NCI-H2227 (cell line): ENCODE measurements around the gene BUB1B.
"Not testable (repeated sequence)": the region's sequence is repeated elsewhere in the genome, so short reads cannot be mapped to it uniquely, and the experiment has no call there.

Experiments used
- DNase-seq: peaks from one replicate; lab custom pipeline; 2025; ENCODE audit not compliant: unreplicated experiment; lab: John Stamatoyannopoulos, UW

BUB1B gene, protein sequence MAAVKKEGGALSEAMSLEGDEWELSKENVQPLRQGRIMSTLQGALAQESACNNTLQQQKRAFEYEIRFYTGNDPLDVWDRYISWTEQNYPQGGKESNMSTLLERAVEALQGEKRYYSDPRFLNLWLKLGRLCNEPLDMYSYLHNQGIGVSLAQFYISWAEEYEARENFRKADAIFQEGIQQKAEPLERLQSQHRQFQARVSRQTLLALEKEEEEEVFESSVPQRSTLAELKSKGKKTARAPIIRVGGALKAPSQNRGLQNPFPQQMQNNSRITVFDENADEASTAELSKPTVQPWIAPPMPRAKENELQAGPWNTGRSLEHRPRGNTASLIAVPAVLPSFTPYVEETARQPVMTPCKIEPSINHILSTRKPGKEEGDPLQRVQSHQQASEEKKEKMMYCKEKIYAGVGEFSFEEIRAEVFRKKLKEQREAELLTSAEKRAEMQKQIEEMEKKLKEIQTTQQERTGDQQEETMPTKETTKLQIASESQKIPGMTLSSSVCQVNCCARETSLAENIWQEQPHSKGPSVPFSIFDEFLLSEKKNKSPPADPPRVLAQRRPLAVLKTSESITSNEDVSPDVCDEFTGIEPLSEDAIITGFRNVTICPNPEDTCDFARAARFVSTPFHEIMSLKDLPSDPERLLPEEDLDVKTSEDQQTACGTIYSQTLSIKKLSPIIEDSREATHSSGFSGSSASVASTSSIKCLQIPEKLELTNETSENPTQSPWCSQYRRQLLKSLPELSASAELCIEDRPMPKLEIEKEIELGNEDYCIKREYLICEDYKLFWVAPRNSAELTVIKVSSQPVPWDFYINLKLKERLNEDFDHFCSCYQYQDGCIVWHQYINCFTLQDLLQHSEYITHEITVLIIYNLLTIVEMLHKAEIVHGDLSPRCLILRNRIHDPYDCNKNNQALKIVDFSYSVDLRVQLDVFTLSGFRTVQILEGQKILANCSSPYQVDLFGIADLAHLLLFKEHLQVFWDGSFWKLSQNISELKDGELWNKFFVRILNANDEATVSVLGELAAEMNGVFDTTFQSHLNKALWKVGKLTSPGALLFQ

DNA sequence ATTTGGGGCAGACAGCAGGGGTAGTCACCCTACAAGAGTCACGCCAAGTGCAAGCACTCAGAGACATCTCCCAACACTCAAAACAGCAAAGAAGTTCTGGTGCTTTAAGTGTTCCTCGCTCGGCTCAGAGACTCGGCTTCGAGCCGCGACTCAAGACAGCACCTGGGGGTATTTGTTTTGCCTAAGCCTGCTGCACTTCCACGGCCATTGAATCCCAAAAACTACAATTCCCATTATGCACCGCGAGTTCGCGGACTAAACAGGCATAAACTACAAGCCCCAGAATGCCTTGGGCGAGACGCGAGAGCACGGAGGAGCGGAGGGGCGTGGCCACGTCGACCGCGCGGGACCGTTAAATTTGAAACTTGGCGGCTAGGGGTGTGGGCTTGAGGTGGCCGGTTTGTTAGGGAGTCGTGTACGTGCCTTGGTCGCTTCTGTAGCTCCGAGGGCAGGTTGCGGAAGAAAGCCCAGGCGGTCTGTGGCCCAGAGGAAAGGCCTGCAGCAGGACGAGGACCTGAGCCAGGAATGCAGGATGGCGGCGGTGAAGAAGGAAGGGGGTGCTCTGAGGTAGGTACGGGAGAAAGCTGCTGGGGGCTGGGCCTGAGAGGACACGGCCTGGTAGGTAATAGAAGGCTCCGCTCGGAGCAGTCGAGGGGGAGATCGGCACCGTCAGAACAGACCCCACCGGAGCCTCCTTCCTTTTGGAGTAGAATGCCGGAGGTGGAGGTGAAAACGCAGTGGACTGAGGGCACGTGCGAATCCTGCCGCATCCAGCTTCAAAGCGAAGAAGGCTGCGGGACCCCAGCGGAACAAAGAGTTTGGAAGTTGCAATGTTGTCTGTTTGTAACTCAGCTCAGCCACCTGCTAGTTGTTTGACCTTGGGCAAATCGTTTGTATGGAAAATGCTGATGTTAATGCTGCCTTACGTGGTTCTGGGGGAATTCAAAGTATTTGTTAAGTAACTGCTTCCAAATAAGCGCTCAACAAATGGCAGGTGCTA is at the start of gene BUB1B:
TSS of gene BUB1B (plus strand) at position 381 of the 1,000 bp plus-strand sequence. CDS start at position 533, 152 bp downstream.
- peak; percentile 93 for DNase-seq

DNA sequence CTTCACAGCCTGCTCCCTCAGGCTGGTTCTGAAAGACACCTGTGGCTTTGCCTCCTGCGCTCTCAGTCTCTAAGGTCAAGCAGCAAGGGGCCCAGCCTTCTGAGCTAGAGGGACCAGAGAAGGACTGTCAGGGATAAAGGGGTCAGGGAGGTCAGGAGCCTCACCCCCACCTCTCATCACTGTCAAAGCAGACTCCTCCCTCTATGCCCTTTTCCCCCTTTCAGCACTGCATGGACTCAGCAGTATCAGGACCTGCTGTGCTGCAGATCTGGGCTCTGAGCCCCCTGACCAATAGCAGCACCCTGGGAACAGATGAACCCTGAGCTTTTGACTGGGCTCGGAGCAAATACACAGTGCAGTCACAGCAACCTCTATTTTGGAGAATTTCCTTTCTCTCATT is 49.0 kb upstream of the BUB1B start:
- no peak for DNase-seq

DNA sequence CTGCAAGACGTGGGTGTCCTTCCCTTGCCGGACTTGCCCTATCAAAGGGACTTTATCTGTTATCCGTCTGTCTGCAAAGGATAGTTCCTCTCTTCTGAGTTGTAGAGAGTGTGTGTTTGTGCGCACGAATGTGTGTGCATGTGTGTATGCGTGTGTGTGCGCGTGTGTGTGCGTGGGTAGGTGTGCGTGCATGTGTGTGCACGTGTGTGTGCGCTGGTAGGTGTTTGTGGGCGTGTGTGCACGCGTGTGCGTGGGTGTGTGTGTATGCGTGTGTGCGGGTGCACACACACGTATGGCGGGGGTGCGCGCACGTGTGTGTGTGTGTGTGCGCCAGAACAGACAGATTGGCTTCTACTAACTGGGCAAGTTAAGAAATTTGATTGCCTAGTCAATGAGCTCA is 48.1 kb upstream of the BUB1B start:
- no peak for DNase-seq

DNA sequence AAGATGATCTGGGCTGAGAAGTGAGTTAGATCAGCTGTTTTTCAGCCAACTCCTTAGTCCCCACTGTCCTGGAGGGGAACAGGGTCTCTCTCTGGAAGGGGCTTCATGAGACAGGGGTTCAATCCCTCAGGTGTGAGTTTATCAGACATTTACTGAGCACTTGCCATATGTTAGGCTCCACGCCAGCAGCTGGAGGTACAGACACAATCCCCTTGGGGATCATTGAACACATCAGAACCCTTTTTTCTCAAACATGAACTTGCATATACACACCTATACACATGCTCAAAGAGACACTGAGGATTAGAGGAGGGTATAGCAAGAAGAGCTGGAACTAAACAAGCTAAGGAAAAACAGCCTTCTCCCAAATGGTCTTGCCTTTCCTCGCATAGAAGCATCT is 46.7 kb upstream of the BUB1B start:
- no peak for DNase-seq

DNA sequence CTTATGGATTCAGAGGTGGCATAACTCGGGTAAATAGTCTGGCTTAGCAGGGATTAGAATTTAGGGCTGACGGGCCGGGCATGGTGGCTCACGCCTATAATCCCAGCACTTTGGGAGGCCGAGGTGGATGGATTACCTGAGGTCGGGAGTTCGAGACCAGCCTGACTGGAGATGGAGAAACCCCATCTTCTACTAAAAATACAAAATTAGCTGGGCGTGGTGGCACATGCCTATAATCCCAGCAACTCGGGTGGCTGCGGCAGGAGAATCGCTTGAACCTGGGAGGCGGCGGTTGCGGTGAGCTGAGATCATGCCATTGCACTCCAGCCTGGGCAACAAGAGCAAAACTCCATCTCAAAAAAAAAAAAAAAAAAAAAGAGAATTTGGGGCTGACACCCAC is 45.8 kb upstream of the BUB1B start:
- not testable (repeated sequence) for DNase-seq

DNA sequence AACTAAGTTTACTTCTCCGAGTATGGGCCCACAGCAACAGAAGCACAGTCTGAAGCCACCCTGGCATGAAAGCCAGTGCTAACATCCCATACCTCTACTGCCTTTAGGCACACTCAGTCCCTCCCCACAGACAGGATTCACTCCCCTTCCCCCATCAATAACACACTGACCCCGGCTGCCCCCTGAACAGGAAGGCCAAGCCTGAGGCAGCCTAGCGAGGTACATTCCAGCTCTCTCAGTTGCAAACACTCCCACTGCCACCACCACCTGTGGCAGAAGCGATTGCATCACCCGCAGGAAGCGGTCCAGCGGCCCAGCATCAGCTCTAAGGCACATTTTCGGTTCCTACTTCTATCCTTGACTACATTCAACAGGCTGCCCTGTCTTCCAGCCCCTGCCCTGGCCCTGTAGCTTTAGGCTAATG is 45.2 kb upstream of the BUB1B start:
- no peak for DNase-seq

DNA sequence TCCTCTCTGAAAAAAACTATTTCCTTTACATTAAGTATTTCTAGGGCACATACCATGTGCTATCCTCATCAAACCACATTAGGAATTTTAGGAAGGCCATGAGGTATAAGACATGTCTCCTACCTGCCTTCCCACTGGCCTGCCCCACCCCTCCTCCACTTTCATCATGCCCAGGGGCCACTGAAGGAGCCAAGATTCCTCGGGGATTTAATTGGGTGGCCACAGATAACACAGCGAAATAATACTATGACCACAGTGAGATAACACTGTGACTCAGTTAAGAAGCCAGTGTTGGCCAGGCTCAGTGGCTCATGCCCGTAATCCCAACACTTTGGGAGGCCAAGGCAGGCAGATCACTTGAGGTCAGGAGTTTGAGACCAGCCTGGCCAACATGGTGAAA is 42.4 kb upstream of the BUB1B start:
- no peak for DNase-seq

DNA sequence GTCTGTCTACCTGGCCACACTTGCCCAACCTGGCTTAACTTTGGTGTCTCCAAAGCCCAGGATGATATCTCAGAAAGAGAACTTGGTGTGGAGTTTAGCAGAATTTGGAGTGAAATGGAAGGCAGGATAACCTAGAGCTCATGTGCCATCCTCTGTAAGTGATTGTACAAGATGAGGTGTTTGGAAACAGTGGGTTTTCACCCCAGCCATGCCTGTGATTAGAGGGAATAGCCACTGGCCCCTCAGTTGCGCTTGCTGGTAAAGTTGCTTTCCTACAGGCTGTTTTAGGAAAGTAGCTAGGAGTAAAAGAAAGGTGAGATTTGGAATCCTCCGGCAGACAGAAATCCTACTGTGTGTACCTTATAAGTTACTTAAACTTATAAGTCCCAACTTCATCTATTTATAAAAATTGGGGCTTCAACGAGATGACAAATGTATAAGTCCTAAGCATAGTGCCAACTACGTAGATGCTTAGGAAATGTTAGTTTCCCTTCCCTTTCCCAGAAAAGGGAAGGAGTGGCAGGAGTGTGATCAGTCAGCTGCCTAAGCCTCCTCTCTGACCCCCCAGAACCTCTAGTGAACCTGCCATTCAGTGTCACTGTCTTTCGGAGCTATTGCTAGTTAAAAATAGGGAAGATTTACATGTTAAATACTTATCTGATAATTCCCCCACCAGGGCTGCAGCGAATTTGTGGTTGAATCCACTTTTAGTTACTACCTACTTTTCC is 38.8 kb upstream of the BUB1B start:
- no peak for DNase-seq

DNA sequence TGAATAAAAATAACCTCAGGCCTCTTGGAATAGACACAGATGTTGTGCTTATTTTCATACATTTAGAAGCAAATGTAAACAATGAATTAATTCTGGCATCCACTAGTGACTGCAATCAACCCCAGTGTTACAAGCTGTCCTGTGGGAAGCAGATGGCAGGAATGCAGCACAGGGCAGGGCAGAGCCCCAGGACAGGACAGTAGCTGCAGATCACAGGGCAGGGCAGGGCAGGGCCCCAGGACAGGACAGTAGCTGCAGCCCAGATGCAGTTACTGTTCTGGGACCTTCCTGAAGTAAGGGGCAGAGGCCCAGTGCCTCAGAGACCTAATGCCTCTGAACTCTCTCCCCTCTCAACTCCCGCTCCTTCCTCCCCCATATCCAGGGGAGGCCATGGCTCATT is 37.9 kb upstream of the BUB1B start:
- not testable (repeated sequence) for DNase-seq

DNA sequence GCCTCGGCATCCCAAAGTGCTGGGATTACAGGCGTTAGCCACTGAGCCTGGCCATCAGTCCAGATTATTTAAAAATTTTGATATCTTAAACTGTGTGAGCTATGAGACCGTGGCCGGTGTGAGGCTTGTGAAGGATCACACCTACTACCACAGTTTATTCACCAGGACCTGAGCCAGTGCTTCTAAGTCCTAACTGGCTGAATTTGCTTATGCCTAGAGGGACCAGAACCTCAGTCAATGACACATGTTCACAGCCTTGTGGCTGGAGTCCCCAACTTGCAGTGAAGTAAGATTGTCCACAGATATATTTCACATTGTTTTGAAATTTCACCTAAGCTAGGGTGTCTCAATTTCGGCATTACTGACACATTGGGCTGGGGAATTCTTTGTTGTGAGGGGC is 37.0 kb upstream of the BUB1B start:
- not testable (repeated sequence) for DNase-seq

DNA sequence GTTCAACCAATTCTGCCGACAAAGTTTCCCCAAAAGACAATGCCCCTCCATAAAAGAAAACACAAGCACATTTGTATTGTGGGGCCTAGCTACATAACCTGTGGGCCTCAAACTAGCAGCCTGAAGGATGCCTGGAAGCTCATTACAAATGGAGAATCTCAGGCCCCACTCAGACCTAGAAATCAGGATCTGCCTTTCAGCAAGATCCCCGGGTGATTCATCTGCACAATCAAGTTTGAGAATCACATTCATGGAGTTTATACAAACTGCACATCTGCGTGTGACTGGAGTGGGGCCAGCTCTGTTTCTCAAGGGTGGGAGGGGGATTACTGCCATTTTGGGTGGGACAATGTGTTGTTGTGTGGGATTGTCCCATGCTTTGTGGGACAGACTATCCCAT is 36.5 kb upstream of the BUB1B start:
- DNase-seq, result not testable (repeated sequence)

DNA sequence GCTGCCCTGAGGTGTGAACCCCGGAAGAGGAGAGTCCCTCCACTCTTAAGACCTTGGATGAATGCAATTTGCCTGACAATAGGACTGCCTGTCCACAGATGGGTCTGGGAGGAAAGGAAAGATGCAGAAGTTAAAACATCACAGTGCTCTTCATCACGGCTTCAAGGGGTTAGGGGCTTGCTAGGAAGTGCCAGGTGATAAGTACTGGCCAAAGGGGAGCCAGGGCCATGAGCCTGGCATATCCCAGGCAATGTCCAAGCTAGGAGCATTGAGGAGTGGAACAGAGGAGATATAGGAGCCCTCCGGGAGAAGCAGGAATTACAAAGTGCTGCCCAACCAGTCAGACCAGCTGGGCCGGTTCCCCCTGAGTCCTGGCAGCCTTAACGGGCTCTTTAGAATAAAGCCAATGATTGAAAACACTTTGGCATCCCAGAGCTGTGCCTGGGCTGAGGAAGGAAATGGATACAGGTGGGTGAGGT is 36.0 kb upstream of the BUB1B start:
- not testable (repeated sequence) for DNase-seq

DNA sequence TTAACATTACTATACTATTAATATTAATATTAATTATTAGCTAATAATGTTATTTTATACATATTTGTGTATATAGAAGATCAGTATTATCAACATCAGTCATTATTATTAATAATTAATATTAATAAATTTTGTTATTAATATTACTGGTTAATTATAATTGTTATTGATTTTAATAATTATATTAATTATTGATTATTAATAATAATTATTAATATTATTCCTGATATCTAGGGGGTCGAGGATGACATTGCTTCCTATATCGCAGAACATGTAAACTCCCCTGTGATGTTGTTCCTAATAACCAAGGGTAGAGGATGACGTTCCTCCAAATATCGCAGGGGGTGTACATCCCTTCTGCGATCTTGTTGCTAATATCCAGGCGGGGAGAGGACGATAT is 34.9 kb upstream of the BUB1B start:
- no peak for DNase-seq

DNA sequence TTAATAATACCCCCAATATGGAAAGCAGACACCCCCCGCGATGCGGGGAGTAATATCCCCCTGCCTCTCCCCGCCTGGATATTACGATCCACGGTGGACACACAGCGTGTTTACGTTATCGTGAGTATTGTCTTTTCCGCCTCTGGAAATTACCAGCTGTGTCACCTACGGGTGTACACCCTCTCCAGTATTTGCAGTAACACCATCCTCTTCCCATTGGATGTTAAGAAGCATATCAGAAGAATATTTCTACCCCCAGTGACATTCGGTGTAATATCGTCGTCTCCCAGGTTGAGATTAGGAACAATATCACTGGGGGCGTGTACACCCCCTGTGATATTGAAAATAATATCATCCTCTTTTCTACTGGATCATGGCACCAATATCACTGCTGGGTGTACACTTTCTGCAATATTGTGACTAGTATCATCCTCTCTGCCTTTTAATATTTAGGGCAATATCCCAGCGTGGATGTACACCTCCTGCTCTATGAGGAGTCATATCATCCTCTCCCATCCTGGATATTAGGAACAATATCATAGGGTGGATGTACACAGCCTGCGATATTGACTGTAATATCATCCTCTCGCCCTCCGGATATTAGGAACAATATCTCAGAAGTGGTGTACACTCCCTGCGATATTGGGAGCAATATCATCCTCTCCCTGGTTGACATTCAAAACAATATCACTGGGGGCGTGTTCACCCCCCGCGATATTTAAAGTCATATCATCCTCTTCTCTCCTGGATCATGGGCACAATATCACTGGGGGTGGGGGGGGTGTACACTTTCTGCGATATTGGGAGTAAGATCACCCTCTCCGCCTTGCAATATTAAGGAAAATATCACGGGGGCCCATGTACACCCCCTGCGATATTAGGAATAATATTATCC is 31.9 kb upstream of the BUB1B start:
- DNase-seq, result no peak

DNA sequence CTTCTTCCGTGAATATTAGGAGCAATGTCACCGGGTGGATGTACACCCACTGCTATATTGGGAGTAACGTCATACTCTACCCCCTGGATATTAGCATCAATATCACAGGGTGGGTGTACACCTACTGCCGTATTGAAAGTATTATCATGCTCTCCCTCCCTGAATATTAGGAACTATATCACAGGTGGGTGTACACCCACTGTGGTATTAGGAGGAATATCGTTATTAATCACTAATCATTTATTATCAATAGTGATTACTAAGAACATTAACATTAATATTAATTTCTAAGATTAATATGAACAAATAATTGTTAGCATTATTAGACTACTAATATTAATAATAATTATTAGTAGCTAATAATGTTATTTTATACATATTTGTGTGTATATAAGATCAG is 30.8 kb upstream of the BUB1B start:
- no peak for DNase-seq

DNA sequence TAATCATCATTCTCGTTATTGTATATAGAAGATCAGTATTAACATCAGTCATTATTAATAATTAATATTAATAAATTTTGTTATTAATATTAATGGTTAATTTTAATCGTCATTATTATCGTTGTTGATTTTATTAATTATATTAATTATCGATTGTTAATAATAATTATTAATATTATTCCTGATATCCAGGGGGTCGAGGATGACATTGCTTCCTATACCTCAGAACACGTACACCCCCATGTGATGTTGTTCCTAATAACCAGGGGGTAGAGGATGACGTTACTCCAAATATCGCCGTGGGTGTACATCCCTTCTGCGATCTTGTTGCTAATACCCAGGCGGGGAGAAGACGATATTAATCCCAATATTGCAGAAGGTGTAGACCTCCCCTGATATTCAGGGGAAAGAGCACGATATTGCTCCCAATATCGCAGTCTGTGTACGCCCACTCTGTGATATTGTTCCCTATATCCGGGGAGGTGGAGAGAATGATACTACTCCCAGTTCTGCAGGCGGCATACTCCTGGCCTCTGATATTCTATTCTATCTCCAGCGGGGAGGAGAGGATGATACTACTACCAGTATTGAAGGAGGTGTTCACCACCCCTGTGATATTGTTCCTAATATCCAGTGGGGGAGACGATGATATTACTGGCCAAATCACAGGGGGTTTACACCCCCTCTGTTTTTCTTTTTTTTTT is 29.9 kb upstream of the BUB1B start:
- no peak for DNase-seq

DNA sequence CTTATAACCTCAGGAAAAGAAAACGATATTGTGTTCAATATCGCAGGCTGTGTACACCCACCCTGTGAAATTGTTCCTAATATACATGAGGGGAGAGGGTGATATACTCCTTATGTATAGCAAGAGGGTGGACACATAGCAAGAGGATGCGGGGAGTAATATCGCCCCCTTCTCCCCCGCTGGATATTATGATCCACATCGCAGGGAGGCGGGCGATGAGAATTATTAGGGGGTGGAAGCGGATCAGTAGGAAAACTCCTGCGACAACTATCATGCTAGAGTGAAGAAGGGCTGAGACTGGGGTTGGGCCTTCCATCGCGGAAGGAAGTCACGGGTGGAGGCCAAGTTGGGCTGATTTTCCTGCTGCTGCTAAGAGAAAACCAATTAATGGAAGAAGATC is 27.3 kb upstream of the BUB1B start:
- DNase-seq, result no peak

DNA sequence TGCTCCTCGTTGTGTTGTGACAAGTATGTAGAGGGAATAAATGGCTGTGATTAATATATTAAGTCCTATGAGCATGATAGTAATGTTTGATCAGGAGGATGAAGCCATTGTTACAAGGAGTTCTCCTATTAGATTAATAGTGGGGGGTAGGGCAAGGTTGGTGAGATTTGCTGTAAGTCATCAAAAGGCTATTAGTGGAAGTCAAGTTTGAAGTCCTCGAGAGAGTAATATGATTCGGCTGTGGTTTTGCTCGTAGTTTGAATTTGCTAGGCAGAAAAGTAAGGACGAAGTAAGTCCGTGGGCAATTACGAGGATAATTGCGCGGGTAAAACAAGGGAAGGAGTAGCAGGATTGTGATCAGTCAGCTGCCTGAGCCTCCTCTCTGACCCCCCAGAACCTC is 26.0 kb upstream of the BUB1B start:
- DNase-seq, result no peak
